GM12878 (cell line): ENCODE measurements around the gene CELF2. TPM values are rescaled to one million over a fixed set of nuclear protein-coding genes. Genes with fewer than 3 reads are reported as not detected.

Experiments
- BACH1 ChIP-seq: fragments of 450-650 bp; IDR thresholded peaks from 2 replicates; pipeline ENCODE4 v1.6.1; 2017; ENCODE audit warnings: mild to moderate bottlenecking, borderline replicate concordance
- CEBPB ChIP-seq, 2 experiments: fragments of 150-350 bp in 1 of 2; IDR thresholded peaks; 2 replicates each; pipeline ENCODE4 v1.6.1; 2012 to 2014; ENCODE audit warnings: low read depth in 2 of 2, low read length in 2 of 2, borderline replicate concordance in 1 of 2, inconsistent platforms in 1 of 2
- CHD2 ChIP-seq: IDR thresholded peaks from 2 replicates; pipeline ENCODE4 v1.6.1; 2011; ENCODE audit warnings: low read depth, low read length, improper control_type of control experiment, borderline replicate concordance
- EED ChIP-seq: sonication (generic); IDR thresholded peaks from 2 replicates; pipeline ENCODE4 v1.6.1; 2016; ENCODE audit warnings: antibody characterized with exemption, low read depth
- EGR1 ChIP-seq, 2 experiments: IDR thresholded peaks; 1 replicate in 1 of 2; 2 replicates in 1 of 2; pipeline ENCODE4 v1.6.1; 2011 to 2012; ENCODE audit warnings: low read depth in 2 of 2, low read length in 2 of 2, borderline replicate concordance in 1 of 2, mild to moderate bottlenecking in 1 of 2, moderate library complexity in 1 of 2
- HCFC1 ChIP-seq: fragments of 150-350 bp; IDR thresholded peaks from 2 replicates; pipeline ENCODE4 v1.6.1; 2014; ENCODE audit warnings: low read length
- IKZF1 ChIP-seq: fragments of 450-650 bp; conservative IDR thresholded peaks from 2 replicates; pipeline ENCODE4 v1.6.1; 2017; ENCODE audit warnings: antibody characterized with exemption, mild to moderate bottlenecking
- IRF4 ChIP-seq: IDR thresholded peaks from 2 replicates; pipeline ENCODE4 v1.6.1; 2011; ENCODE audit warnings: low read depth, low read length
- JUNB ChIP-seq: IDR thresholded peaks from 2 replicates; pipeline ENCODE4 v1.6.1; 2016; ENCODE audit warnings: antibody characterized with exemption, mild to moderate bottlenecking
- NFXL1 ChIP-seq: fragments of 450-650 bp; IDR thresholded peaks from 2 replicates; pipeline ENCODE4 v1.6.1; 2017; ENCODE audit warnings: antibody characterized with exemption, mild to moderate bottlenecking, borderline replicate concordance
- NRF1 ChIP-seq: conservative IDR thresholded peaks from 2 replicates; pipeline ENCODE4 v1.6.1; 2011; ENCODE audit warnings: mild to moderate bottlenecking, low read depth, low read length, improper control_type of control experiment
- PML ChIP-seq: IDR thresholded peaks from 2 replicates; pipeline ENCODE4 v1.6.1; 2012; ENCODE audit warnings: low read length, inconsistent platforms
- POLR2A ChIP-seq: IDR thresholded peaks from 2 replicates; pipeline ENCODE4 v1.6.1; 2011; ENCODE audit warnings: low read depth, mild to moderate bottlenecking, low read length
- PRDM15 ChIP-seq: fragments of 450-650 bp; formaldehyde crosslinking; IDR thresholded peaks from 2 replicates; pipeline ENCODE4 v1.4.0; 2020; ENCODE audit warnings: mild to moderate bottlenecking, moderate library complexity
- SMARCA5 ChIP-seq: fragments of 450-650 bp; IDR thresholded peaks from 2 replicates; pipeline ENCODE4 v1.6.1; 2017; ENCODE audit warnings: mild to moderate bottlenecking
- SREBF2 ChIP-seq: IDR thresholded peaks from 2 replicates; pipeline ENCODE4 v1.6.1; 2012; ENCODE audit warnings: mild to moderate bottlenecking, low read length
- SUZ12 ChIP-seq: fragments of 200-600 bp; sonication (generic); IDR thresholded peaks from one replicate; pipeline ENCODE4 v1.6.1; 2018; ENCODE audit warnings: antibody characterized with exemption, mild to moderate bottlenecking; ENCODE audit not compliant: unreplicated experiment
- YY1 ChIP-seq: IDR thresholded peaks from 2 replicates; pipeline ENCODE4 v1.6.1; 2011; ENCODE audit warnings: low read depth, mild to moderate bottlenecking, low read length
- ZNF217 ChIP-seq: fragments of 450-650 bp; IDR thresholded peaks from 2 replicates; pipeline ENCODE4 v1.6.1; 2017; ENCODE audit warnings: antibody characterized with exemption, mild to moderate bottlenecking
- polyA plus RNA-seq, 11 experiments: library from polyadenylated mRNA; depleted of rRNA in 4 of 11; unstranded in 6 of 11; stranded (reverse) in 5 of 11; fragments of >200 nt; fragmentation: Nextera tagmentation in 4 of 11; fragmentation: Illumina TruSeq in 1 of 11; extraction: Ambion mirVana in 4 of 11; extraction: Trizol in 1 of 11; gene quantifications; 1 replicate in 1 of 11; 2 replicates in 10 of 11; pipeline versions ENCODE4 v1.2.1 to v1.2.3, GENCODE V29; 2011 to 2016; ENCODE audit warnings: inconsistent platforms in 2 of 11, missing spikeins in 2 of 11, low read depth in 1 of 11
- total RNA-seq, 4 experiments: library from RNA; depleted of rRNA in 3 of 4; stranded (reverse); fragments of >200 nt in 3 of 4; fragmentation: Illumina TruSeq in 1 of 4; extraction: Trizol in 1 of 4; gene quantifications; 2 replicates each; pipeline versions ENCODE4 v1.2.1 to v1.2.3, GENCODE V29; 2013 to 2021
- TF ChIP-seq, protein P1 (sequence below), 3 experiments: IDR thresholded peaks in 2 of 3; conservative IDR thresholded peaks in 1 of 3; 2 replicates each; pipeline ENCODE4 v1.5.1; 2011; ENCODE audit warnings: low read depth in 3 of 3, low read length in 3 of 3, mild to moderate bottlenecking in 3 of 3, control low read depth in 2 of 3, moderate library complexity in 2 of 3, inconsistent platforms in 1 of 3, mixed read lengths in 1 of 3; ENCODE audit not compliant: control insufficient read depth in 2 of 3, insufficient read depth in 1 of 3; ENCODE audit errors: extremely low read depth in 1 of 3
- TF ChIP-seq, protein P2 (sequence below): IDR thresholded peaks from 2 replicates; pipeline ENCODE4 v1.6.1; 2011; ENCODE audit warnings: low read depth, low read length, improper control_type of control experiment, borderline replicate concordance
- TF ChIP-seq, protein P3 (sequence below): IDR thresholded peaks from 2 replicates; pipeline ENCODE4 v1.6.1; 2012; ENCODE audit warnings: low read depth, low read length, improper control_type of control experiment
- TF ChIP-seq, protein P4 (sequence below): IDR thresholded peaks from 2 replicates; pipeline ENCODE4 v1.6.1; 2012; ENCODE audit warnings: low read depth, low read length, improper control_type of control experiment

CELF2 gene
- total and polyA plus RNA-seq, 10 of the 15 experiments (the other 5 are each of a cell fraction or from before 2014, with no cell fraction given): 20.8 to 129 (median 86.3) TPM

GRCh38 chr10:11246752-11247467 lies 229.2 kb downstream of the CELF2 start (continued):
- TF ChIP-seq BACH1 (peak; percentile 72; the same call in 1 of the 2 replicates), JUNB (no peak), IKZF1 (peak; percentile 89), NFXL1 (no peak), CHD2 (peak; percentile 78; the same call in 1 of the 2 replicates), POLR2A (peak; percentile 75), ZNF217 (no peak), PRDM15 (CRISPR knock-in tag) (no peak), HCFC1 (no peak), EGR1 (IDR thresholded peaks at IDR 0.05; ENCODE audit: borderline replicate concordance in 1 of 2, low read depth in 2 of 2, low read length in 2 of 2) (0 out of 3 replicates have a peak, but pooled peaks of 1 of the 2 experiments have one; percentile 13), SREBF2 (no peak), EED (peak; percentile 90), PML (no peak), SUZ12 (no peak), SMARCA5 (no peak), IRF4 (peak; percentile 68), YY1 (peak; percentile 83), CEBPB (IDR thresholded peaks at IDR 0.05; ENCODE audit: borderline replicate concordance in 1 of 2, low read depth in 2 of 2, low read length in 2 of 2) (no peak), NRF1 (no peak)
- TF ChIP-seq, protein P1, sequence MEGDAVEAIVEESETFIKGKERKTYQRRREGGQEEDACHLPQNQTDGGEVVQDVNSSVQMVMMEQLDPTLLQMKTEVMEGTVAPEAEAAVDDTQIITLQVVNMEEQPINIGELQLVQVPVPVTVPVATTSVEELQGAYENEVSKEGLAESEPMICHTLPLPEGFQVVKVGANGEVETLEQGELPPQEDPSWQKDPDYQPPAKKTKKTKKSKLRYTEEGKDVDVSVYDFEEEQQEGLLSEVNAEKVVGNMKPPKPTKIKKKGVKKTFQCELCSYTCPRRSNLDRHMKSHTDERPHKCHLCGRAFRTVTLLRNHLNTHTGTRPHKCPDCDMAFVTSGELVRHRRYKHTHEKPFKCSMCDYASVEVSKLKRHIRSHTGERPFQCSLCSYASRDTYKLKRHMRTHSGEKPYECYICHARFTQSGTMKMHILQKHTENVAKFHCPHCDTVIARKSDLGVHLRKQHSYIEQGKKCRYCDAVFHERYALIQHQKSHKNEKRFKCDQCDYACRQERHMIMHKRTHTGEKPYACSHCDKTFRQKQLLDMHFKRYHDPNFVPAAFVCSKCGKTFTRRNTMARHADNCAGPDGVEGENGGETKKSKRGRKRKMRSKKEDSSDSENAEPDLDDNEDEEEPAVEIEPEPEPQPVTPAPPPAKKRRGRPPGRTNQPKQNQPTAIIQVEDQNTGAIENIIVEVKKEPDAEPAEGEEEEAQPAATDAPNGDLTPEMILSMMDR (IDR thresholded peaks at IDR 0.05 in 2 of 3, conservative IDR thresholded peaks at IDR 0.05 in 1 of 3; ENCODE audit: control insufficient read depth in 2 of 3, extremely low read depth in 1 of 3, insufficient read depth in 1 of 3, low read depth in 3 of 3, low read length in 3 of 3): no peak
- TF ChIP-seq, protein P2, sequence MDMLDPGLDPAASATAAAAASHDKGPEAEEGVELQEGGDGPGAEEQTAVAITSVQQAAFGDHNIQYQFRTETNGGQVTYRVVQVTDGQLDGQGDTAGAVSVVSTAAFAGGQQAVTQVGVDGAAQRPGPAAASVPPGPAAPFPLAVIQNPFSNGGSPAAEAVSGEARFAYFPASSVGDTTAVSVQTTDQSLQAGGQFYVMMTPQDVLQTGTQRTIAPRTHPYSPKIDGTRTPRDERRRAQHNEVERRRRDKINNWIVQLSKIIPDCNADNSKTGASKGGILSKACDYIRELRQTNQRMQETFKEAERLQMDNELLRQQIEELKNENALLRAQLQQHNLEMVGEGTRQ: no peak; the same call in 1 of the 2 replicates
- TF ChIP-seq, protein P3, sequence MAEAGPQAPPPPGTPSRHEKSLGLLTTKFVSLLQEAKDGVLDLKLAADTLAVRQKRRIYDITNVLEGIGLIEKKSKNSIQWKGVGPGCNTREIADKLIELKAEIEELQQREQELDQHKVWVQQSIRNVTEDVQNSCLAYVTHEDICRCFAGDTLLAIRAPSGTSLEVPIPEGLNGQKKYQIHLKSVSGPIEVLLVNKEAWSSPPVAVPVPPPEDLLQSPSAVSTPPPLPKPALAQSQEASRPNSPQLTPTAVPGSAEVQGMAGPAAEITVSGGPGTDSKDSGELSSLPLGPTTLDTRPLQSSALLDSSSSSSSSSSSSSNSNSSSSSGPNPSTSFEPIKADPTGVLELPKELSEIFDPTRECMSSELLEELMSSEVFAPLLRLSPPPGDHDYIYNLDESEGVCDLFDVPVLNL: no peak
- TF ChIP-seq, protein P4, sequence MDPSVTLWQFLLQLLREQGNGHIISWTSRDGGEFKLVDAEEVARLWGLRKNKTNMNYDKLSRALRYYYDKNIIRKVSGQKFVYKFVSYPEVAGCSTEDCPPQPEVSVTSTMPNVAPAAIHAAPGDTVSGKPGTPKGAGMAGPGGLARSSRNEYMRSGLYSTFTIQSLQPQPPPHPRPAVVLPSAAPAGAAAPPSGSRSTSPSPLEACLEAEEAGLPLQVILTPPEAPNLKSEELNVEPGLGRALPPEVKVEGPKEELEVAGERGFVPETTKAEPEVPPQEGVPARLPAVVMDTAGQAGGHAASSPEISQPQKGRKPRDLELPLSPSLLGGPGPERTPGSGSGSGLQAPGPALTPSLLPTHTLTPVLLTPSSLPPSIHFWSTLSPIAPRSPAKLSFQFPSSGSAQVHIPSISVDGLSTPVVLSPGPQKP: no peak
- TF ChIP-seq, all 136 proteins: peak for 55
